HepG2 (cell line): ENCODE data around the gene TLN1. TPM values are rescaled to one million over a fixed set of nuclear protein-coding genes. Genes with fewer than 3 reads are reported as not detected.

Source experiments
- ARID4A ChIP-seq: sonication (generic); formaldehyde crosslinking; IDR thresholded peaks from 2 replicates; pipeline ENCODE4 v1.5.0; 2020; ENCODE audit warnings: mild to moderate bottlenecking, missing genetic modification reagents, borderline replicate concordance
- KLF15 ChIP-seq: sonication (generic); formaldehyde crosslinking; IDR thresholded peaks from 2 replicates; pipeline ENCODE4 v1.8.1; 2023; ENCODE audit warnings: borderline replicate concordance, mild to moderate bottlenecking, inconsistent platforms, missing genetic modification reagents, mixed read lengths
- NR2F2 ChIP-seq: IDR thresholded peaks from 2 replicates; pipeline ENCODE4 v1.6.1; 2012; ENCODE audit warnings: low read depth, inconsistent platforms, borderline replicate concordance
- POGZ ChIP-seq: sonication (generic); formaldehyde crosslinking; IDR thresholded peaks from 2 replicates; pipeline ENCODE4 v1.4.0; 2020; ENCODE audit warnings: mild to moderate bottlenecking, missing genetic modification reagents
- YY1 ChIP-seq: IDR thresholded peaks from 2 replicates; pipeline ENCODE4 v1.6.1; 2011; ENCODE audit warnings: low read length, low read depth, moderate library complexity, mild to moderate bottlenecking; ENCODE audit not compliant: insufficient read depth, insufficient replicate concordance
- ZBTB49 ChIP-seq: sonication (generic); formaldehyde crosslinking; IDR thresholded peaks from 2 replicates; pipeline ENCODE4 v1.4.0; 2020; ENCODE audit warnings: missing genetic modification reagents, borderline replicate concordance
- ZC3H13 ChIP-seq: sonication (generic); formaldehyde crosslinking; IDR thresholded peaks from 2 replicates; pipeline ENCODE4 v1.8.1; 2023; ENCODE audit warnings: mild to moderate bottlenecking, missing genetic modification reagents, moderate library complexity
- ZNF230 ChIP-seq: sonication (generic); formaldehyde crosslinking; IDR thresholded peaks from 2 replicates; pipeline ENCODE4 v1.4.0; 2020; ENCODE audit warnings: mild to moderate bottlenecking, missing genetic modification reagents
- ZNF558 ChIP-seq: sonication (generic); formaldehyde crosslinking; IDR thresholded peaks from 2 replicates; pipeline ENCODE4 v1.9.0; 2022; ENCODE audit warnings: mild to moderate bottlenecking, missing genetic modification reagents, borderline replicate concordance
- ZNF563 ChIP-seq: sonication (generic); formaldehyde crosslinking; IDR thresholded peaks from 2 replicates; pipeline ENCODE4 v1.8.0; 2022; ENCODE audit warnings: mild to moderate bottlenecking, moderate library complexity, missing genetic modification reagents
- ZNF614 ChIP-seq: IDR thresholded peaks from 2 replicates; pipeline ENCODE4 v1.6.1; 2018; ENCODE audit warnings: missing biosample characterization, missing genetic modification reagents, inconsistent platforms, borderline replicate concordance
- ZNF615 ChIP-seq: sonication (generic); formaldehyde crosslinking; IDR thresholded peaks from 2 replicates; pipeline ENCODE4 v1.5.0; 2020; ENCODE audit warnings: mild to moderate bottlenecking, missing genetic modification reagents, borderline replicate concordance
- ZNF775 ChIP-seq: sonication (generic); formaldehyde crosslinking; IDR thresholded peaks from 2 replicates; pipeline ENCODE4 v1.4.0; 2020; ENCODE audit warnings: missing genetic modification reagents, mild to moderate bottlenecking, moderate library complexity, borderline replicate concordance
- polyA plus RNA-seq, 8 experiments: library from polyadenylated mRNA; depleted of rRNA in 3 of 8; stranded (reverse) in 7 of 8; unstranded in 1 of 8; fragments of >200 nt; fragmentation: Illumina TruSeq in 4 of 8; extraction: Trizol in 4 of 8; gene quantifications; 2 replicates each; pipeline versions ENCODE4 v1.2.1 to v1.2.3, GENCODE V29; 2011 to 2016; ENCODE audit warnings: low read depth in 4 of 8, missing spikeins in 1 of 8, mixed read lengths in 1 of 8; ENCODE audit not compliant: insufficient read depth in 1 of 8
- total RNA-seq, 5 experiments: library from RNA; depleted of rRNA; stranded (reverse); fragments of >200 nt; fragmentation: Illumina TruSeq; extraction: Trizol; gene quantifications; 2 replicates each; pipeline ENCODE4 v1.2.3, GENCODE V29; 2016; ENCODE audit warnings: low read depth in 1 of 5
- TF ChIP-seq, protein P1 (sequence below): sonication (generic); formaldehyde crosslinking; IDR thresholded peaks from 2 replicates; pipeline ENCODE4 v1.5.1; 2020; ENCODE audit warnings: missing genetic modification reagents, mild to moderate bottlenecking, borderline replicate concordance
- TF ChIP-seq, protein P2 (sequence below), 2 experiments: sonication (generic) in 1 of 2; formaldehyde crosslinking in 1 of 2; IDR thresholded peaks; 2 replicates each; pipeline versions ENCODE4 v1.4.0 to v1.6.1; 2018 to 2020; ENCODE audit warnings: missing genetic modification reagents in 2 of 2, borderline replicate concordance in 1 of 2, low read depth in 1 of 2, mild to moderate bottlenecking in 1 of 2, missing biosample characterization in 1 of 2
- TF ChIP-seq, protein P3 (sequence below): IDR thresholded peaks from 2 replicates; pipeline ENCODE4 v1.6.1; 2016; ENCODE audit warnings: missing compliant biosample characterization, missing genetic modification reagents, borderline replicate concordance

The TLN1 gene
- total and polyA plus RNA-seq, 2 of the 13 experiments (the other 11 are each of a cell fraction or from before 2014, with no cell fraction given) = 35.2 to 51.8 TPM

GRCh38 chr9:35748858-35749514 lies 17.0 kb upstream of the TLN1 start, which contains the start of the genes GBA2 and RGP1 (continued):
- TF ChIP-seq ARID4A (CRISPR knock-in tag) = peak; percentile 87
- TF ChIP-seq ZC3H13 = no peak
- TF ChIP-seq, protein P1, sequence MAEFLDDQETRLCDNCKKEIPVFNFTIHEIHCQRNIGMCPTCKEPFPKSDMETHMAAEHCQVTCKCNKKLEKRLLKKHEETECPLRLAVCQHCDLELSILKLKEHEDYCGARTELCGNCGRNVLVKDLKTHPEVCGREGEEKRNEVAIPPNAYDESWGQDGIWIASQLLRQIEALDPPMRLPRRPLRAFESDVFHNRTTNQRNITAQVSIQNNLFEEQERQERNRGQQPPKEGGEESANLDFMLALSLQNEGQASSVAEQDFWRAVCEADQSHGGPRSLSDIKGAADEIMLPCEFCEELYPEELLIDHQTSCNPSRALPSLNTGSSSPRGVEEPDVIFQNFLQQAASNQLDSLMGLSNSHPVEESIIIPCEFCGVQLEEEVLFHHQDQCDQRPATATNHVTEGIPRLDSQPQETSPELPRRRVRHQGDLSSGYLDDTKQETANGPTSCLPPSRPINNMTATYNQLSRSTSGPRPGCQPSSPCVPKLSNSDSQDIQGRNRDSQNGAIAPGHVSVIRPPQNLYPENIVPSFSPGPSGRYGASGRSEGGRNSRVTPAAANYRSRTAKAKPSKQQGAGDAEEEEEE (CRISPR knock-in tag) = no peak
- no peak for TF ChIP-seq ZBTB49 (CRISPR knock-in tag)
- no peak for TF ChIP-seq ZNF775
- peak; percentile 68 for TF ChIP-seq YY1
- TF ChIP-seq ZNF230 (CRISPR knock-in tag) = no peak
- TF ChIP-seq, protein P2, sequence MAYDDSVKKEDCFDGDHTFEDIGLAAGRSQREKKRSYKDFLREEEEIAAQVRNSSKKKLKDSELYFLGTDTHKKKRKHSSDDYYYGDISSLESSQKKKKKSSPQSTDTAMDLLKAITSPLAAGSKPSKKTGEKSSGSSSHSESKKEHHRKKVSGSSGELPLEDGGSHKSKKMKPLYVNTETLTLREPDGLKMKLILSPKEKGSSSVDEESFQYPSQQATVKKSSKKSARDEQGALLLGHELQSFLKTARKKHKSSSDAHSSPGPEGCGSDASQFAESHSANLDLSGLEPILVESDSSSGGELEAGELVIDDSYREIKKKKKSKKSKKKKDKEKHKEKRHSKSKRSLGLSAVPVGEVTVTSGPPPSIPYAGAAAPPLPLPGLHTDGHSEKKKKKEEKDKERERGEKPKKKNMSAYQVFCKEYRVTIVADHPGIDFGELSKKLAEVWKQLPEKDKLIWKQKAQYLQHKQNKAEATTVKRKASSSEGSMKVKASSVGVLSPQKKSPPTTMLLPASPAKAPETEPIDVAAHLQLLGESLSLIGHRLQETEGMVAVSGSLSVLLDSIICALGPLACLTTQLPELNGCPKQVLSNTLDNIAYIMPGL (CRISPR knock-in tag; IDR thresholded peaks at IDR 0.05; ENCODE audit: borderline replicate concordance in 1 of 2, low read depth in 1 of 2) = peak; percentile 55 to 59; a peak in 2 of 4 replicates
- no peak for TF ChIP-seq KLF15 (CRISPR knock-in tag)
- 0 out of 2 replicates have a peak, but pooled peaks have one; percentile 15 for TF ChIP-seq NR2F2
- TF ChIP-seq, protein P3, sequence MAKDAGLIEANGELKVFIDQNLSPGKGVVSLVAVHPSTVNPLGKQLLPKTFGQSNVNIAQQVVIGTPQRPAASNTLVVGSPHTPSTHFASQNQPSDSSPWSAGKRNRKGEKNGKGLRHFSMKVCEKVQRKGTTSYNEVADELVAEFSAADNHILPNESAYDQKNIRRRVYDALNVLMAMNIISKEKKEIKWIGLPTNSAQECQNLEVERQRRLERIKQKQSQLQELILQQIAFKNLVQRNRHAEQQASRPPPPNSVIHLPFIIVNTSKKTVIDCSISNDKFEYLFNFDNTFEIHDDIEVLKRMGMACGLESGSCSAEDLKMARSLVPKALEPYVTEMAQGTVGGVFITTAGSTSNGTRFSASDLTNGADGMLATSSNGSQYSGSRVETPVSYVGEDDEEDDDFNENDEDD = peak; percentile 12; the same call in 1 of the 2 replicates
- 0 out of 2 replicates have a peak, but pooled peaks have one; percentile 28 for TF ChIP-seq ZNF563 (CRISPR knock-in tag)
- no peak for TF ChIP-seq POGZ (CRISPR knock-in tag)
- no peak for TF ChIP-seq ZNF615 (CRISPR knock-in tag)
- TF ChIP-seq ZNF614 (CRISPR knock-in tag) = no peak
- TF ChIP-seq ZNF558 (CRISPR knock-in tag) = no peak
